HT-29 (cell line): ENCODE measurements around the gene LGR4. TPM values are rescaled to one million over a fixed set of nuclear protein-coding genes. Genes with fewer than 3 reads are reported as not detected.

Source experiments
- DNase-seq: peaks from one replicate; pipeline ENCODE4 v3.0.0-alpha.2; 2015; ENCODE audit warnings: low spot score
- total RNA-seq: library from RNA; depleted of rRNA; stranded (reverse); fragments of >200 nt; shearing (Covaris generic); gene quantifications from 2 replicates; pipeline ENCODE4 v1.2.3, GENCODE V29; 2014

The LGR4 gene
- total RNA-seq, 1 experiment from 2014 or later = 41.7 TPM

DNA sequence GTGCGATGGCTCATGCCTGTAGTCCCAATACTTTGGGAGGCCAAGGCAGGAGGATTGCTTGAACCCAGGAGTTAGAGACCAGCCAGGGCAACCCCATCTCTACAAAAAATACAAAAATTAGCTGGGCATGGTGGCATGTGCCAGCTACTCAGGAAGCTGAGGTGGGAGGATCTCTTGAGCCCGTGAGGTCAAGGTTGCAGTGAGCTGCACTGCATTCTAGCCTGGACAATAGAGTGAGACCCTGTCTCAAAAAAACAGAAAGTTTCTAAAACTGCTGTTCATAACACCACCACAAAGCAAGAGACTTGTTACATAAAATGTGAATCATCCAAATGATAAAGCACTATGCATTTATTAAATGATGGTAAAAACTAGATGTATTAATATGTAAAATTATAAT is 69.4 kb downstream of the LGR4 start:
- no peak for DNase-seq

DNA sequence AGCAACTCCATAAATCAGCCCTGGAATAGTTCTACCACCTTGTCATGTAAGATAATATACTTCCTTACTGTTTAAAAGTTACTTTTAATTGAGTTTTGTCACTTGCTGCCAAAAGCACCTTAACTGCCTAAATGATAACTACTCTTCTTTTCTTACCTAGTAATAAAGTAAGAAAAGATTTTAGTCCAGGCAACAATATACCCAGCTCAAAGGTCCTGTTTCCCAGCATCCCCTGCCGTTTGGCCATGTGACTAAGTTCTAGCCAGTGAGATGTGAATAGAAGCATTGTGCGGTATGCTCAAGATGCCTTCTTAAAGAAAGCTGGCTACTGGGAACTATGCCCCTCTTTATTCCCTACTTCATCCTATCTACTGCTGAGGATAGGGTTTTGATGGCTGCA is 70.1 kb downstream of the LGR4 start:
- DNase-seq = no peak

DNA sequence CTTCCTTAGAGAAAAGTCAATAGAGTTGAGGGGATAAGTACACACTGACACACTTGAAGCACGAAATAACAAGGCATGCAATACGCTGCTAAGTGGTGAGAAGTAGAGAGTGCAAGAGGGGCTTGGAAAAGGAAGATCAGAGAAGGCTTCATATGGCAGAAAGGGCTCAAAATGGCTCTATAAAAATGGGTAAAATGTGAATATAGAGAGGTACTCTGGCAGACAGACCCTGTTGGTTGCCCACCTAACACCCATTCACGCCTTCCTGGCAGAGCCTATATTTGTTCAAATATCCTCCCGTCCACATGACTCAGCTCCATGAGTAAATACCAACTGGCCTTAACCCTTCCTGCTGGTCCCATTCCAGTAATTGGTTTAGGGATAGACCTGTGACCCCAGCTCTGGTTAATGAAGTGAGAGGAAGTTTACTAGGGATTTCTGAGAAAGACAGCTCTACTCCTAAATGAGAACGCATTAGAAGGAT is 70.7 kb downstream of the LGR4 start:
- peak; percentile 93 for DNase-seq

DNA sequence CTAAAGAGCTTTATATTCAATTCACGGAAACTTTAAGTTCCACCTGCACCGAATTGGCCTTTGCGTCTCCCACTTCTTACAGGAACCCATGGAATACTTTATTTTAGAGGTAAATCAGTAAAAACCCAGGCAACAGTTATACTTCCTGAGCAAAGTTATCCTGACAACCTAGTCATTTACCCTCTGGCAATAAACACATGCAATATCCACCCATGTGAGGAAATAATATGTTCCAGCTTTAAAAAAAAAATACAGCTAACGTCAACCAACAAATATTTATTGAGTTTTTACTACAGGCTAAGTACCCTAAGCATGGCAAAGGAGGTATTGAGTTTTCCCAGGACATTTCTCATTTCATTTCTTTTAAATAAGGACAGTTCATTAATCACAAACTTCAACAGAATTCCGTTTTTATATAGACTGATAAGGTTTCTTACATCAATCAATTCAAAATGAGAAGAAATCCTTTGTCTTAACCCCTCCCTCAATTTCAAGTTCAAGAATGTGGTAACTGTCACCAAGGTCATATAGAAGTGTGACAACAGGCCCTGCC is 71.2 kb downstream of the LGR4 start:
- DNase-seq = peak; percentile 14

DNA sequence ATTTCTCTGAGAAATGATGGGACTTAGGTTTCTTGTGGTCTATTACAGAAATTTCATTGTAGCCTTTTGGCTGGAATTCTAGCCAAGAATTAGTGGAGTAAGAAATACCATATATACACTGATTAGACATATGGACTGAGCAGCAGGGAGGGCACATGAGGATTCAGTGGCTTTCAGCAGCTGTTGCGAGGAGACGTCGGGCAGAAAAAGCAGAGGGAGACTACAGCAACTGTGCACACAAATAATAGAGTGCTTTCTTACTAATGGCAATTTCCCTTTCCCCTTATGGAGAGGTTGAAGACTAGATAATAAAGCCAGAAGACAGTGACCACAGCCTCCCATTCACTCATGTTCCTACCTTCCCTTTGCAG is 74.2 kb downstream of the LGR4 start:
- DNase-seq = no peak

DNA sequence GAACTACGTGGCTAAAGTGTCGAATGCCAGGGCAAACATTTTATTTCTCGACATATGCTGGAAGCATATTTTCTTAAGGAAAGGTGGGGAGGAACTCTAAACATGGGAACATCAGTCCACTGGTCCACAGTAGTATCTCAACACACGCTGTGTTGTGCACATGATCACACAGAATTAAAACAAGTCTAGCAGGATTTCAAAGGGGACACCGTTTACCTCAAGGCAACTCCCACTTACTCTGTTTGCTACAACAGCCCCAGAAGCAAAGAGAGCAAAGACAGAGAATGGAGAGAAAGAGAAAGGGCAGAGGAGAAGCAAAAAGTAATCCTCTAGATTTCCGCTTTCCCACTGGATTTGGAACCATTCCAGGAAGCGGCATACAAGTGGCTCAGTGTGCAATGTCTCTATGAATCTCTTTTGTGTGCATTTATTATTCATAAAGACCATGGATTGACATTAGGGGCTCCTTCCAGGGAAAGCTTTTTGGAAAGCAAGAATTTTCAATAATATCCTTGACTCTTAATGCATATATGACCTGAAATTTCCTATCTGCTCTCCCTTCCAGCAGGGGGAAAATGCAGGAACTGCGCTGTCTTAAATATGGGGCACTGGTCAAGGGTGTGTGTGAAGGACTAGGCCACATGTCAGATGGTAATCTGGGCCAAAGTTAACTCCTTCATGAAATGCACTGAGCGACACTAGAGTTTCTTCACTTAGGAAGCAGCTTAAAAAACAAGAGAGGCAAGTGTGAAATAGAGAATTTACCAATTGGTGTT is 74.8 kb downstream of the LGR4 start:
- DNase-seq = peak; percentile 50

DNA sequence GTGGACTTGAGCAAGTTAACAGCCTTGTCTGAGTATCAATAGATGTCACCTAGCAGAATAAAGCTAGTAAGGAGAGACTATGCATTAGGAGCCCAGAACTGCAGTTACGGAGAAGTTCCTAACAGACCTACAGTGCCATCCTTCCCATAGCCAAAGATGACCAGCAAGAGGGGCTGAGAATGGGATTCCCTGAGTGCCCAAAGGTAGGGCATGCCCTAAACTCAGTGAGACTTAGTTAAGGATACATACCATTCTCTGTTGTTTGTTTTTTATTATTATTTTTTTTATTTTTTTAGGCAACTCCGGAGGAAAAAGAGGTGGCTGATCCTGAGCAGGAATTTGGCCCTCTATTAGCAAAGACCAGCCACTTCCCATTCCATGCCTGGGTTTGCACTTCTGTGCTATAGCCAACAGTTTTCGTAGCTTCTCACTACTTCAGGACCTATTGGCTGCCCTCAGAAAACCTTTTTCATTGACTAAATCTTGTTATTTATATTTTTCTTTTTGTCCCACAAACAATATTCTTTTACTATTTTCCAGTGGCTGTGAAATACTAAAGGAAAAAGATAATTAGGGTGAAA is 76.2 kb downstream of the LGR4 start:
- DNase-seq = no peak

DNA sequence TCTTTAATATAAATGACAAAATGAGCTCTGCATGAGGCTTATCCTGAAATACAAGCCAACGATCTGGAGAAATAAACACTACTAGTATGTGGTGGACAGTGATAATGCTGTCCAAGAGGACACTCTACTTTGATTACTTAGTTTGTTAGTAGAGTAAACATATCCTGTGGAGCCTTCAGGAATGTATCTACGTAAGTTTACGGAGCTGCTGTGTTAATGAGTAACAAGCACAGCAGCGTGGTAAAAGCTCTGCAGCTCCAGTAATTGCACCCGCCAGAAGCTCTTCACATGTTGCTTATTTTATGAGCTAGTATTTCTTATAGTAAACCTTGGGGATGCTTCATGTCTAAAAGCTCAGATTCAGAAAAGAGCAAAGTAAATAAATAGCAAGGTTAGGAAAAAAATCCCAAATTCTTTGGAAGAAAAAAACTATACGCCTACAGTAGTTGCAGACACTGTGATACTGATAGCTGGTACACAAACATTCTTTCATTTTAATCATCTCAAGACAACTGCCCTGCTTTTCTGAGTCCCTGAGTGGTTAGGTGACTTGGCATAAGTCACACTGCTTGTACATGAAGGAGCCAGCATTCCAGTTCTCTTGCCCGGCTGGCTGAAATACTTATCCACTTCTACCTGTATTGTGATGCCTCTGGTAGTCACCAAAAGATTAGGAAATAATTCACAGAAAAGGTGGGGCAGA is 76.9 kb downstream of the LGR4 start:
- peak; percentile 93 for DNase-seq

DNA sequence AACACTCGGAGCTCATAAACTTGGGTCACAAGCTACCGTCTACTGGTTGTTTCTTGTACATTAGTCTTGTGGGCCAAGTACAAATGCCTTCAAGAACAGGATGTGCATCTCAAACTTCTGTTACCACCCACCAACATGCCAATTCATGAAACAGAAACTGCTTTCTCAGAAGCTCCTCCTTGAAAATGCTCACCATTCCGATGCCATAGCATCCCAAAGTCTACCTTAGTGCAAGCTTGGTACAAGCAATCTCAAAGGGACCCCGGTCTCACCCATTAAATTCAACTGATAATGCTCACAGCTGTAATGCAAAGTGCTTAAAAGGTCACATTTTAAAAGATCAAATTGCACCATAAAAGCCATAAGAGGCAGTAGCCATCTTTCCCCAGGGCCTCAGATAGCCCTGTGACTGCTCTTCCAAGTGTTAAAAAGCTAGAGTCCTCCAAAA is 77.8 kb downstream of the LGR4 start:
- peak; percentile 24 for DNase-seq

DNA sequence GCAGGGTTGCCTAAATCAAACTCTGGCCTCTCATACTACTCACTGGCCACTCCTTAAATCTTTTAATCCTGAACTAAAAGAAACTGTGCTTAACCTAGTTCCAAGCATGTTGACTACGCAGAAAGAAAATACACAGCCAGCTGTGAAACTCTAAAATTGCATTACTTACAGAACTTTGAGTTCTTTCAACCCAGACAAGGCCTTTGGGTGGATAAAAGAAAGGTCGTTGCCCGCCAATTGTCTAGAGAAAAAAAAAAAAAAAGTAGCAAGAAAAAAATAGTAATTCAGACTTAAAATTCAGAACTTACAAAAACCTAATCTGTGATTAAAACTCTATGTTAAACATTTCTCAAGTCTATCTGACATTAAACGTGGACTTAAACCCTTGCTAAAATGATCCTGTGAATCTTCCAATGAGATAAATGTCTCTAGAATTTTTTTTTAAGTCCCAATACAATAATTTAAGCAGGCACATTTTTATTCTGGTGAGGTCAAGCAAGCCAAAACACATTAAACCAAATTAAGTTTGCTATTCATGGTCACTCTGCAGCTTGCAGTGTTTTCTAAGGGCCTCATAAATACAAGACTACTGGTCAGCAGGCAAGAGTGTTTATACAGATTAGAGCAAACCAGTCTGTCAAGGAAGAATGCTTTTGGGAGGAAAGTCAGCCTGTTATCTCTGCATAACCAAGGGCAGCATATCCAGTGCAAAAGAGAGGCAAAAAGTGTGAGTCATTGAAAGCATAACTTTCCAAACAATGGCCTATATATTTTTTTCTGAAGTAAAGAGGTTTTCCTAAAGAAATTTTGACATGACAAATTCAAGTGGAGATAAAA is 80.1 kb downstream of the LGR4 start:
- DNase-seq = peak; percentile 64

DNA sequence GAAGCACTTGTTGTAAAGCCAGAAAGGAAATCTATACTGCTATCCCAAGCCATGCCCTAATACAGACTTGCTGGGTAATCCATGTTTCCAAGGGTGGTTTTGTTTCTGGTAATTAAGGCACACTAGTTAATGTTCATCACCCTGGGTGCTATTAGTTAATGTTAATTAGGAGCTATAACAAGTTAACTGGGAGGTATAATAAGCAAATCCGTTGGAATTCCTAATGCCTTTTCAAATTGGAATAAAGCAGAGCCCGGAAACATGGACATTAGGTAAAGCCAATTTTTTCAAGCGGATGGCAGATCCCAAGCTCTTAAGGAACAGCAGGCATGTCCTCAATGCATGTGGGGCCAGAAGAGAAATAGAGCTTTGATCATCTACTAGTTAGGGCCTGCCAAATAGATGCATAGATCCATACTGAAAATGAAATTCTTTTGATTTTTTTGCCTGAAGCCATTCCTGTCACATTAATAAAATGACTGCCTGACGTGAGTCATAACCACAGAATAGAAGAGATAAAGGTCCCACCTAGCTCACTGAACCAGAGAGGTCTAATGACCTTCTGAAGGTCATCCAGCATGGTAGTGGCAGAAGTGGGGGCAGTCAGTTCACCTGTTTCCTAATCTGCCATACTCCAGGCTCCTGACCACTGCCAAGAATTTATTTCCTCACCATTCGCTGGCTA is 81.1 kb downstream of the LGR4 start:
- peak; percentile 12 for DNase-seq

DNA sequence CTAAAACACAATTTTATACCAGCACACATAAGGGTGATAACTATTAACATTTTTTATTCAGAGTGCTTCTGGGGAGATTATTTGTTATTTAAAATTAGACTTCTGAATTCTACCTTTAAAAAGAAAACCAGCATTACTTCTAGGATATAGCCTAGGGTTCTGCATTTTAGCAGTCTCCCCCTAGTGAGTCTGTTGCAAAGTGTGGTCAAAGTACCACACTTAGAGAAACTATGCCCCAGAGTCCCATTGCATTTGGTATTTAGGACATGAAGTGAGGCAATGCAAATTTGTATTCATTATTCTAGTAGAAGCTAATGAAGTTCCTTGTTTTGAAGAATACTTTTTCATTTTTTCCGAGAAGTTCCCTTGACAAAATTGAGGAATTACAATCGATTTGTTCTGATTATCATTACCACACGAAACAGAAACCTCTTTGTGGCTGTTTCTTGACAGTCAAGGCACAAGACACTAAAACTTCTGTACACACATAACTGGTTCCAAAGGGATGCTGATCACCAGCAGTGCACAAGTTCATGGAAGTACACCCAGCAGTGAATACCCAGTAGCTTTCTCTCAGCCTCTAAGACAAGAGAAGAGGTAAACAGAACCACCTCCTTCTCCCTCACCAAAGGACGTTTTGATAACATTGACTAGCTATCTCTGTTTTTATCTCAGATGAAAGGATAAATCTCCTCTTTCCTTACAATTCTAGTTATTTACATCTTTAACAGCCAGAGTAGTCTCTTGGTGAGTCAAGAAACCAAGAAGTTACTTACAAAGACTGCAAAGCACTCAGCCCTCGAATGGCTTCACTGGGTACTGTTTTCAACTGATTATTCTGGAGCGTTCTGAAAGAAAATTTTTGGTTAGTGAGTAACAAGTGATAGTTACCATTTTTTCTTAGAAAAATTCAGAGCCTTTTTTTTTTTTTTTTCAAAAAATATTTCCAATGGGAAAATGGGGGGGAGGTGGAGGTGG is 82.0 kb downstream of the LGR4 start:
- DNase-seq = peak; percentile 19

DNA sequence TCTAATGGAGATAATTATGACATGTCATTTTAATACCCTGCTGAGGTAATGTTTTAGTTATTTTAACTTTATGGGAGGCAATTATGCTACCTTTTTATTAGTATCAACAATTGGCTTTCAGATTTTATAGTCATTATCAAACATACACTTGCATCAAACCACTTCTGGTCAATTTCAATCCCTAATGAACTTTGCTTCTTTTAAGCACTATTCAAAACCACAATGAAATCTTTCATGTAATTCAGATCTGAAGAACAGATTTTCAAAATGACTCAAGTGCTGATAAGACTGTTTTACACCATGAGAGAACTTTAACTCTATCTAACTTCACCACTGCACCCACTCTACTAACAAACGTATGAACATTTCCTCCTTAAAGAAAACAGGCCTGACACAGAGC is 83.7 kb downstream of the LGR4 start:
- DNase-seq = peak; percentile 71

DNA sequence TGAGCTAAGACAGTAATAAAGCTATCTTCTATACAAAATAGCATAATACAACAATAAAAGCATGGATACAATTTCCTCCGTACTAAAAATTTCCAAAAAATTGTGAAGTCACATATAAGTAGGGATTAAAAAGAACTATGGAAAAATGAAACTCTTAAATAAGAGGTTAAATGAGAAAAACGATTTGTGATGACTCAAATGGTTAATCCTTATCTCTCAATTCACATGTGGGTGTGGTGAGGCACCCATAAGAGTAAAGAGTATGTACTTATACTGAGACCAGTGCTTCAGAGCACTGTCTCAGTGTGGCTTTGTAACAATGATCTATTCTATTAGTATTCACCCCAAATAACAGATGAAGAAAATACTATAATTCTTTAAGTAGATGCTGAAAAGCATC is 84.6 kb downstream of the LGR4 start:
- no peak for DNase-seq

DNA sequence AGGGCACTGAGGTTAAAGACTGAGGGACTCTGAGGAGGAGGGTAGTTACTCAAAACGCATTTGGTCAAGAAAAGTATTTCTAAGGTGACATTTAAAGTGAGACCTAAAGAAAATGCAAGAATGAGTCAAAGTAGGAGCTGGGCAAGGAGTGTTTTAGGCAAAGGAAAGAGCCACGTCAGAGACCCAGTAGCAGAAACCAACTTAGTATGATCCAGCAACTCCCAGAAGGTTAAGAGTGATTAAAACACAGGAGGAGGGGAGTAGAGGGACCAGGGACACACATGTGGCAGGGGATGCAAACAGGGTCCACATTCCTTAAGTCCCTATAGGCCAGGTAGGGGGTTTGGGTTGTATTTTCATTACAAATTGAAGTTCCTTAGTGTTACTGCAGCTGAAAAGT is 85.2 kb downstream of the LGR4 start:
- DNase-seq = no peak

DNA sequence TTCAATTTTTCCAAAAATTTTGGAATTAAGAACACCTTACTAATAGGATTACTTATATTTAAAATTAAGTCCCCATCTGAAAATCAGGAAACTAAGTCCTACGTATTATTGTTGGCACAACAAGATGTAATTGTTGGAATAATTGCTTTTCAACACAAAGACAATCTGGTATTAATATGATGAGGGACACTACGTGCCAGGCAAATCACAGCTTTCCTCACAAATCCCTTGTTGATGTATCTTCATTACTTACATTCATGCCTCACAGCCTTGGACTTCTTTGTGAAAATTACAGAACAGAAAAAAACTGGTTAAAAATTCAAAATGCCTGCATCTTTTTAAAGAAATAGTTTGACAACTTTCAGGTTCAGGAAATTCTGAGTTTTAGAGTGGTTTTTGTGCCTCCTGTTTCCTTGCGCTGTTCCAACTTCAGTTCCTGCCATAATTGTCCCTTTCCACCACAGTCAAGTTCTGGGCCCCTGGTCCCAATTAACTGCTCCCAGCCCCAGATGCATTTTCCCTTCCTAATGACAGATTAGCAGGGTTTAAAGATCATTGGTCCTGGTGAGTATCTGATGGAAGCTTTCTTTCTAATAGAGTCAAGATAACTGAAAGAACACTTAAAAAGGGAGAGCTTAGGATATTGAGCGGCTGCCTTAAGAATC is 86.3 kb downstream of the LGR4 start:
- no peak for DNase-seq

DNA sequence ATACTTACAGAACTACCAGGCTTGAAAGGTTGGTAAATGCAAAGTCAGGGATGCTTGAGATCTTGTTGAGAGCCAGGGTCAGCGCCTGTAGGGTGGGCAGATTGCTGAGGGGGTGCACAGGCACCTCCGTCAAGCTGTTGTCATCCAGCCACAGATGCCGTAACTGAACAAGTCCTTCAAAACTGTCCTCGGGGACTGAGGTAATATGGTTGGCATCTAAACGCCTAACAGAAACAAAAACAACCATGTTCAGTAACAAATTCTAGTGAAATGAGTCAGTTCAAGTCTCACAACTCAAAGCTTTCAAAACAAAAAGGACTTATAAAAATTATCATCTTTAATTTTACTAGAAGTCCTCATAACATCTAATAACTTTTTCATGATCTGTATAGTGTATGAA is 87.3 kb downstream of the LGR4 start:
- DNase-seq = no peak

DNA sequence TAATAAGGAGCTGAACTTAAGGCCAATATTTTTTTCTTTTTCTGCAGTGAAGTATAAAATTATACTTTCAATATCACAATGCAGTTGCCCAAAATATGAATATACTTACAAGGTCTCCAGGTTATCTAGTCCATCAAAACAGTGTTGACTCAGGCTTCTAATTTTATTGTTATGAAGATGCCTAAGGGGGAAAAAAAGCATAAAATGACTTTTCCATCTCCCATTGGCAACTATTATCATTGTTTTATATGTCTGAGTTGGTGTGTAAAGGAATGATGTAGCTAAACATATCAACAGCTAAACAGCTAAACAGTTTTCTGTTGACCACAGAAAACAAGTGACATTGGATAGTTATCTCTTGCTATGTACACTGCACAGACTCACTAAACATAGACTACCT is 88.4 kb downstream of the LGR4 start:
- no peak for DNase-seq

DNA sequence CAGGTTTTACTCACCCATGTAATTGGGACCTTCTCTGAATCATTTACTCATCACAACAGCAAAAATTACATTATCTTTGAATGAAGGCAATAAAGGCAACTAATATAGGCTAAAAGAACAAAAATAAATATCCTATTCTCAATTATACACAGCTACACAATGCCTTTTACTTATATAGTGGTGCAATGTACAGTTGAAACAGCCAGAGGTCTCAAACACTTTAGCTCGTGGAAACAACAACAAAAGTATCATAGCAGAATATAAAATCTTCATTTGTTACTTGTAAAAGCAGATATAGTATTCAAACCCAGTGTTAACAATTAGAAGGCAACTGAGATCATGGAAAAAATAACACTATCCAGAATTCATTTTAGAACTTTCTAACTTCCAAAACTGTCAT is 88.9 kb downstream of the LGR4 start:
- DNase-seq = no peak
